Measurements from ENCODE around the gene PCID2. TPM values are rescaled to one million over a fixed set of nuclear protein-coding genes. Genes with fewer than 3 reads are reported as not detected.

Gene PCID2
- total RNA-seq: 43.3 and 54.7 TPM in 2 replicates

DNA sequence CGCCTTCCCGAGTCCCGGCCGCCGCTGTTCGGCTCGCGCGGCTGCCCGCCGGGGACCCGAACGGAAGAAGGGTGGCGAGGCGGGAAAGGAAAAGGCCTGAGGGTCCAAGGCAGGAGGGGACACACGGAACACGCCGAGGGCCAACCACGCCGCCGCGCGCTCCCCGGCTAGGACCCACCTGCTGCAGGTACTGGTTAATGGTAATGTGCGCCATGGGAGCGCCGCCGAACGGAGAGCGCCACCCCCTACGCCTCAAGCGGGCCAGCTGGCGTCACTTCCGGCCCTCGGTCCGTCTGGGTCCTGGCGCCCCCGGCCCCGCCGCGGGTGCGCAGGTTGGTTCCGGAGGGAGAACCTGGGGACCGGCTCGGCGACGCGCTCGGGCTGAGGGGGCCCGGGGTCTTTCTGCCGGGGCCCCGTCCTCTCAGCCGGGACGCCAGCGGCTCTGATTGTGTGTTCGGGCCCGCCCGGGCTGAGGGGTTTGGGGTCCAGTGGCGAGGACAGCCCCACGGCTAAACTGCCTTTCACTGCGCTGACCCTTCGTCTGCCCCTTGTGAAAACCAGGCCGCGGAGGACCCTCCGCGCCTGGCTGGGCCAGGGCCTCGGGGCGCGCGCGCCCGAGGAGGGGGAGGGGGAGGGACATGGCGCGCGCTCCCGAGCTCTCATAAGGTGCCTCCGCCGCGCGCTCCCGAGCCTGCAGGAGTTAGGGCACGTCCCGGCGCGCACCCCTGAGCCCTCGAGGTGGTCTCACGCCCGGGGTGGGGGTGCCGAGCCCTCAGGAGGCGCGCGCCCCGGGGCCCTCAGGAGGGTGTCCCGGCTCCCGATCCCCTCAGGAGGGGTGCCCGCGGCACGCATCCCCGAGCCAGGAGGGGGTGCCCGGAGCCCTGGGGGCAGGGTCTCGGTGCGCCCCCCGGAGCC lies at the start of gene PCID2:
TSS of gene PCID2 (minus strand) at position 249 of the 915 bp plus-strand sequence. CDS start at position 214, 35 bp downstream.

DNA sequence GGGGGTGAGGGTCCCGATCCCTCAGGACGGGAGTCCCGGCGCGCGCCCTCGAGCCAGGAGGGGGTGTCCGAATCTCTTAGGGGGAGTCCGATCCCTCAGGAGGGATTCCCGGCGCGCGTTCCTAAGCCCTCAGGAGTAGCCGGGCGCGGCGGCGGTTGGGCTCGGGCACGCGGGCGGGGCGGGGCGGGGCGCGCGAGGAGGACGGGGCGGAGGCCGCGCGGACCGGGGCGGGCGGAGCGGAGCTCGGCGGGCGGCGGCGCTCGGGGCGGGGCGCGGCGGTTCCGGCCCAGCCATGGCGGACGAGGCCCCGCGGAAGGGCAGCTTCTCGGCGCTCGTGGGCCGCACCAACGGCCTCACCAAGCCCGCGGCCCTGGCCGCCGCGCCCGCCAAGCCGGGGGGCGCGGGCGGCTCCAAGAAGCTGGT lies 878 bp upstream of the PCID2 start, which contains the start of gene CUL4A:
TSS of gene CUL4A (plus strand) at position 278 of the 423 bp plus-strand sequence. CDS start at position 293, 15 bp downstream.

DNA sequence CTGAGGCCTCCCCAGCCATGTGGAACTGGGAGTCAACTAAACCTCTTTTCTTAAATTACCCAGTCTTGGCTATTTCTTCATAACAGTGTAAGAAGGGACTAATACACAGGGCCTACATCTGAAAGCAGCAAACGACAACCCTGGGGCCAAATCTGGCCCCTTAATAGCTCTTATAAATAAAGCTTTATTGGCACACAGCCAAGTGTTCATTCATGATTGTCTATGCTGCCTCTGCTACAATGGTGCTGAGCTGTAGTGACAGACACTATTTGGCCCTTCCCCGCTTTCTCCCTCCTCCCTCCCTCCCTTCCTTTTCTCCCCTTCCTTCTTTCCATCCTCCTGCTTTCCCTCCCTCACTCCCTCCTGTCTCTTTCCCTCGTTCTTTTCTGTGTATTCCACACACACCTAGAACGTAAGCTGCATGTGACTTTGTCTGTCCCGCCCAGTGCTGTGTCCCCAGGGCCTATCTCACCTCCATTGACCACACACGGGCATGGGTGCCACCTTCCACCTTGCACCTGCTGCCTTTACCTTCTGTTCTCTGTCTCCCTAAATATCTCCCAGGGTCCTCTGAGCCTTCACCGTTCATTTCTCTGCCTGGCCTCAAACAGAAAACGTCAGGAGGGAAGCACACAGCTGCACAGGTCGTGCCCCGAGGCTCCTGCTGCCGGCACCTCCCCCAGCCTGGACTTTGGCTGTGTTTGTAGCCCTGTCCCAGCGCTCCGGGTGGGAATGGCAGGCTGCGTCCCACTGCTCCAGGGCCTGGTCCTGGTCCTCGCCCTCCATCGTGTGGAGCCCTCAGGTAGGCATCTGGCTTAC lies 50.3 kb downstream of the PCID2 start, which contains the start of gene PROZ:
TSS of gene PROZ (plus strand) at position 720 of the 819 bp plus-strand sequence. CDS start at position 733, 13 bp downstream.

Small RNAs within 50 kb of the gene (small RNA-seq; reads per million reads assigned to genes)
- gene AL137002.1 (ENCODE audit: low replicate concordance): not detected

Other genes starting within 250 kb of the PCID2 start
- 0.44 TPM in 1 of 2 replicates, not detected in the other for gene MCF2L, start 239.5 kb downstream of the PCID2 start, total RNA-seq
- gene F7, start 102.9 kb downstream of the PCID2 start, total RNA-seq: not detected in 2 replicates
- 2.7 and 9.0 TPM in 2 replicates for gene F10, start 85.9 kb downstream of the PCID2 start, total RNA-seq
- not detected in 2 replicates for gene PROZ, start 50.0 kb downstream of the PCID2 start, total RNA-seq
- gene CUL4A, start 944 bp upstream of the PCID2 start, total RNA-seq: 82.9 and 126 TPM in 2 replicates
- gene LAMP1, start 88.6 kb upstream of the PCID2 start, total RNA-seq: 128 and 172 TPM in 2 replicates
- gene GRTP1, start 155.5 kb upstream of the PCID2 start, total RNA-seq: 0.72 and 2.0 TPM in 2 replicates
- 3.3 and 9.2 TPM in 2 replicates for gene ADPRHL1, start 244.8 kb upstream of the PCID2 start, total RNA-seq